GM23338 (cell line): ENCODE results near the gene RNF31.

Experiments
- CREB1 ChIP-seq: fragments of 250-450 bp; sonication (Bioruptor Pico); IDR thresholded peaks from 2 replicates; pipeline ENCODE4 v1.5.0; 2020; ENCODE audit warnings: low read depth, mild to moderate bottlenecking, moderate library complexity
- REST ChIP-seq: IDR thresholded peaks from one replicate; pipeline ENCODE4 v1.6.1; 2018; ENCODE audit warnings: antibody characterized with exemption; ENCODE audit not compliant: unreplicated experiment
- TF ChIP-seq, protein P1 (sequence below), 2 experiments: fragments of 200-600 bp in 1 of 2; sonication (generic) in 1 of 2; conservative IDR thresholded peaks; 2 replicates each; pipeline versions ENCODE4 v1.5.1 to v1.6.1; 2016 to 2017; ENCODE audit warnings: antibody characterized with exemption in 2 of 2, low read depth in 2 of 2, mild to moderate bottlenecking in 2 of 2, moderate library complexity in 1 of 2

GRCh38 chr14:24102357-24103048, 44.8 kb upstream of the RNF31 start:
- TF ChIP-seq, protein P1, sequence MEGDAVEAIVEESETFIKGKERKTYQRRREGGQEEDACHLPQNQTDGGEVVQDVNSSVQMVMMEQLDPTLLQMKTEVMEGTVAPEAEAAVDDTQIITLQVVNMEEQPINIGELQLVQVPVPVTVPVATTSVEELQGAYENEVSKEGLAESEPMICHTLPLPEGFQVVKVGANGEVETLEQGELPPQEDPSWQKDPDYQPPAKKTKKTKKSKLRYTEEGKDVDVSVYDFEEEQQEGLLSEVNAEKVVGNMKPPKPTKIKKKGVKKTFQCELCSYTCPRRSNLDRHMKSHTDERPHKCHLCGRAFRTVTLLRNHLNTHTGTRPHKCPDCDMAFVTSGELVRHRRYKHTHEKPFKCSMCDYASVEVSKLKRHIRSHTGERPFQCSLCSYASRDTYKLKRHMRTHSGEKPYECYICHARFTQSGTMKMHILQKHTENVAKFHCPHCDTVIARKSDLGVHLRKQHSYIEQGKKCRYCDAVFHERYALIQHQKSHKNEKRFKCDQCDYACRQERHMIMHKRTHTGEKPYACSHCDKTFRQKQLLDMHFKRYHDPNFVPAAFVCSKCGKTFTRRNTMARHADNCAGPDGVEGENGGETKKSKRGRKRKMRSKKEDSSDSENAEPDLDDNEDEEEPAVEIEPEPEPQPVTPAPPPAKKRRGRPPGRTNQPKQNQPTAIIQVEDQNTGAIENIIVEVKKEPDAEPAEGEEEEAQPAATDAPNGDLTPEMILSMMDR (conservative IDR thresholded peaks at IDR 0.05; ENCODE audit: low read depth in 2 of 2): no peak
- TF ChIP-seq REST (no peak), CREB1 (no peak)
